Measurements from ENCODE around the gene RPS27A. TPM values are rescaled to one million over a fixed set of nuclear protein-coding genes. Genes with fewer than 3 reads are reported as not detected.
"Not testable (repeated sequence)": the region's sequence is repeated elsewhere in the genome, so short reads cannot be mapped to it uniquely, and the experiment has no call there.

The RPS27A gene
- total RNA-seq, 2 donors from 2014 or later, result 489 to 703 TPM

GRCh38 chr2:55269645-55269990 lies 37.1 kb downstream of the RPS27A start:
- TF ChIP-seq CTCF (IDR thresholded peaks at IDR 0.05) (no peak), POLR2A (IDR thresholded peaks at IDR 0.05) (no peak)
- Histone ChIP-seq H3K27ac (peak overlapping the region in 3 of 4 donors; percentile 78 to 90 (median 78)), H3K4me3 (peak overlapping the region in 1 of 2 donors; percentile 73), H3K27me3 (no peaks in the 10 kb centered on the region), H3K4me1 (peaks cover 17% of the 10 kb centered on the region), H3K9me3 (no peaks in the 10 kb centered on the region), H3K36me3 (replicated peaks in 1 of 2; ENCODE audit: insufficient read depth in 1 of 2, low read depth in 2 of 2) (peaks cover 0 to 4% of the 10 kb centered on the region in 2 donors)
- WGBS, 2 donors, result 40 to 50% methylated on average over 7 of the region's 7 CpGs
- ATAC-seq (no peak), DNase-seq (no peak)
- intact Hi-C loops (cut with DNase I), result no loop called here

GRCh38 chr2:55274346-55274745 lies 41.9 kb downstream of the RPS27A start:
- H3K9me3 ChIP-seq; ATAC-seq; intact Hi-C loops (cut with DNase I); H3K27me3 ChIP-seq; DNase-seq; H3K36me3 ChIP-seq (replicated peaks in 1 of 2; ENCODE audit: insufficient read depth in 1 of 2, low read depth in 2 of 2); H3K4me3 ChIP-seq; H3K4me1 ChIP-seq; H3K27ac ChIP-seq: not testable (repeated sequence)
- 83% methylated on average over 2 of the region's 2 CpGs for WGBS, 2 donors

- no peak for ATAC-seq
- intact Hi-C loops (cut with DNase I), result no loop called here
- no peak for TF ChIP-seq POLR2A (IDR thresholded peaks at IDR 0.05)
- TF ChIP-seq CTCF (IDR thresholded peaks at IDR 0.05), result no peak
- H3K9me3 ChIP-seq, result no peaks in the 10 kb centered on the region
- H3K4me1 ChIP-seq, result peaks cover 20% of the 10 kb centered on the region
- DNase-seq, result no peak
- H3K27ac ChIP-seq, result no peak overlapping the region
- H3K36me3 ChIP-seq (replicated peaks in 1 of 2; ENCODE audit: insufficient read depth in 1 of 2, low read depth in 2 of 2), result no peaks in the 10 kb centered on the region
- no peaks in the 10 kb centered on the region for H3K27me3 ChIP-seq
- no peak overlapping the region for H3K4me3 ChIP-seq
- 86 to 87% methylated on average over 3 of the region's 3 CpGs for WGBS, 2 donors
These were observed 44.8 kb downstream of the RPS27A start for GRCh38 chr2:55277310-55277709.

- H3K27ac ChIP-seq; DNase-seq; H3K27me3 ChIP-seq; H3K4me3 ChIP-seq; H3K9me3 ChIP-seq; ATAC-seq; intact Hi-C loops (cut with DNase I); H3K36me3 ChIP-seq (replicated peaks in 1 of 2; ENCODE audit: insufficient read depth in 1 of 2, low read depth in 2 of 2): not testable (repeated sequence)
- H3K4me1 ChIP-seq, result peaks cover 28% of the 10 kb centered on the region
- 73 to 81% methylated on average over 10 of the region's 10 CpGs for WGBS, 2 donors
These were observed 46.8 kb downstream of the RPS27A start for GRCh38 chr2:55279214-55279835.

- H3K27me3 ChIP-seq; intact Hi-C loops (cut with DNase I); H3K36me3 ChIP-seq (replicated peaks in 1 of 2; ENCODE audit: insufficient read depth in 1 of 2, low read depth in 2 of 2); H3K9me3 ChIP-seq; DNase-seq; ATAC-seq; H3K4me3 ChIP-seq: not testable (repeated sequence)
- Histone ChIP-seq H3K27ac (peak overlapping the region in 3 of 4 donors; percentile 34 to 97 (median 54)), H3K4me1 (peaks cover 35% of the 10 kb centered on the region)
- WGBS, 2 donors, result 60 to 72% methylated on average over 7 of the region's 7 CpGs
These were observed 47.5 kb downstream of the RPS27A start for GRCh38 chr2:55279859-55280424.

GRCh38 chr2:55280851-55281546 lies 48.5 kb downstream of the RPS27A start:
- H3K27me3 ChIP-seq; H3K9me3 ChIP-seq; intact Hi-C loops (cut with DNase I); H3K36me3 ChIP-seq (replicated peaks in 1 of 2; ENCODE audit: insufficient read depth in 1 of 2, low read depth in 2 of 2); H3K4me3 ChIP-seq: not testable (repeated sequence)
- Histone ChIP-seq H3K27ac (peak overlapping the region; percentile 82 to 97 (median 87)), H3K4me1 (peaks cover 41% of the 10 kb centered on the region)
- 63 to 70% methylated on average over 5 of the region's 5 CpGs for WGBS, 2 donors
- peak; percentile 10 to 41 (median 30) for DNase-seq
- ATAC-seq, result peak; percentile 66
